ENCODE results near the gene CDH23.
"Not testable (repeated sequence)": the region's sequence is repeated elsewhere in the genome, so short reads cannot be mapped to it uniquely, and the experiment has no call there.

DNA sequence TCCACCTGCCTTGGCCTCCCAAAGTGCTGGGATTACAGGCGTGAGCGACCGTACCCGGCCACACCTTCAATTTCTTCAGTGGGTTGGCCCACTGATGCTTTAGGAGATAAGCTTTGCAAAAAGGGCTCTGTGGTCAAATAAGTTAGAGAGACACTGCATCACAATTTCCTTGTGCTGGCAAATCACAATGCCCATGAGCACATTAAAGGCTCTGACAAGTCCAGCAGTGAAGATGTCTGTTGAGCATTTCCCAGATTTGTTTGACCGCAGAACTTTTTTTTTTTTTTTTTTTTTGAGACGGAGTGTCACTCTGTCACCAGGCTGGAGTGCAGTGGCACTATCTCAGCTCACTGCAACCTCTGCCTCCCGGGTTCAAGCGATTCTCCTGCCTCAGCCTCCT is 203.5 kb downstream of the CDH23 start:
- TF ChIP-seq CTCF (conservative IDR thresholded peaks at IDR 0.05 in 1 of 2, IDR thresholded peaks at IDR 0.05 in 1 of 2; ENCODE audit: extremely low read depth in 1 of 2, insufficient read depth in 1 of 2, low read depth in 1 of 2, low read length in 2 of 2); EZH2 (IDR thresholded peaks at IDR 0.05; ENCODE audit: borderline replicate concordance, low read length): not testable (repeated sequence)
